Suprapubic skin (tissue), 4 donors: ENCODE measurements around the gene PTMS.

ENCODE experiments used
- POLR2A ChIP-seq, 2 donors: fragments of 450-650 bp; IDR thresholded peaks; one replicate each; pipeline ENCODE4 v1.6.1; 2017; ENCODE audit warnings: antibody characterized with exemption in 2 of 2, mild to moderate bottlenecking in 2 of 2, moderate library complexity in 2 of 2
- POLR2AphosphoS5 ChIP-seq, 3 donors: sonication (generic); formaldehyde crosslinking; IDR thresholded peaks; one replicate each; pipeline ENCODE4 v1.6.1; 2017; ENCODE audit warnings: antibody characterized with exemption in 3 of 3
- TF ChIP-seq, protein P1 (sequence below), 2 donors: fragments of 200-600 bp in 1 of 2; fragments of 450-650 bp in 1 of 2; sonication (generic) in 1 of 2; IDR thresholded peaks; one replicate each; pipeline ENCODE4 v1.5.1; 2016 to 2019; ENCODE audit warnings: antibody characterized with exemption in 2 of 2, mild to moderate bottlenecking in 1 of 2, moderate library complexity in 1 of 2

DNA sequence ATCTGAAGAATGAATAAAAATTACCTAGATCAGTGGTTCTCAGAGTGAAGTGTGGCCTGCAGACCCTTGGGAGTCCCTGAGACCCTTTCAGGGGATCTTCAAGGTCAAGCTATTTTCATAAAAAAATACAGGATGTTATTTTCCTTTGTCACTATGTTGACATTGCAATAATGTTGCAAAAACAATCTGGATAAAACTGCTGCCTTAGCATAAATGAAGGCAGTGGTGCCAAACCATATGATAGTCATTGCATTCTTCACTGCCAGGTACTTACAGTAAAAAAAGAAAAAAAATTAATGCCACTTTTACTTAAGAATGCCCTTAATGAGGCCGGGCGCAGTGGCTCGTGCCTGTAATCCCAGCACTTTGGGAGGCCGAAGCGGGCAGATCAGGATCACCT lies 21.1 kb downstream of the PTMS start:
- TF ChIP-seq, protein P1, sequence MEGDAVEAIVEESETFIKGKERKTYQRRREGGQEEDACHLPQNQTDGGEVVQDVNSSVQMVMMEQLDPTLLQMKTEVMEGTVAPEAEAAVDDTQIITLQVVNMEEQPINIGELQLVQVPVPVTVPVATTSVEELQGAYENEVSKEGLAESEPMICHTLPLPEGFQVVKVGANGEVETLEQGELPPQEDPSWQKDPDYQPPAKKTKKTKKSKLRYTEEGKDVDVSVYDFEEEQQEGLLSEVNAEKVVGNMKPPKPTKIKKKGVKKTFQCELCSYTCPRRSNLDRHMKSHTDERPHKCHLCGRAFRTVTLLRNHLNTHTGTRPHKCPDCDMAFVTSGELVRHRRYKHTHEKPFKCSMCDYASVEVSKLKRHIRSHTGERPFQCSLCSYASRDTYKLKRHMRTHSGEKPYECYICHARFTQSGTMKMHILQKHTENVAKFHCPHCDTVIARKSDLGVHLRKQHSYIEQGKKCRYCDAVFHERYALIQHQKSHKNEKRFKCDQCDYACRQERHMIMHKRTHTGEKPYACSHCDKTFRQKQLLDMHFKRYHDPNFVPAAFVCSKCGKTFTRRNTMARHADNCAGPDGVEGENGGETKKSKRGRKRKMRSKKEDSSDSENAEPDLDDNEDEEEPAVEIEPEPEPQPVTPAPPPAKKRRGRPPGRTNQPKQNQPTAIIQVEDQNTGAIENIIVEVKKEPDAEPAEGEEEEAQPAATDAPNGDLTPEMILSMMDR (IDR thresholded peaks at IDR 0.05): no peak
- TF ChIP-seq POLR2AphosphoS5 (IDR thresholded peaks at IDR 0.05) (no peak), POLR2A (IDR thresholded peaks at IDR 0.05) (no peak)
